ENCODE measurements around the gene MAPK4.

MAPK4 gene

GRCh38 chr18:50724751-50725151, 164.9 kb downstream of the MAPK4 start:
- DNase-seq, result no peak

DNA sequence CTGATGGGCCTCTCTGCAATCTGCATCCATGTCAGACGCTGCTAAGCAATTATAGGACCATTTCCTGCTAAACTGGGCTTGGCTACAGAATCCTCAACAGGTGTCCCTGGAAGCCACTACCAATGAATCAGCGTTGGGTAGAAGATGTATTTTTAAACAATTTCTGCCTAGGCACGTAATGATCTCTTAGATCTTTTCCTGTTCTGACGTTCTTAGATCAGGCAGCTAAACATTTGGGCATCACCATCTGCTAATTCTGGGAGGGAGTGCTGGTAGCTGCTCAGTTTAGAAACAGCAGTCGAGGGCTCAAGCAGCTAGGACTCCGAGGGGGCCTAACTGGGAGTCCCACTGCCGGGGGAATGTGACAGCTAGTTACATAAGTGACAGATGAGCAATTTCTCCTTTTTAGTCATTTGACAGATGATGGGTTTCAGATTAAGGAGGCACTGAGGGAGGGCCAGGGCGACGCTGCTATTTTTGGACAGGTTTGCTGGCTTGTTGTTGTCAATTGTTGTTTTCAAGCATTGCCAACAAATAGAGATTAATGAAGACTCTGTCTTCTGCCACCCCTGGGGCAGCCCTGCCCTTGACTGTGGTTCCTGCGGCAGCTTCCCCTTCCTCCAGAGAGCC, 167.2 kb downstream of the MAPK4 start:
- no peak for DNase-seq

GRCh38 chr18:50727721-50728471, 168.0 kb downstream of the MAPK4 start:
- DNase-seq, result no peak

GRCh38 chr18:50729376-50729775, 169.5 kb downstream of the MAPK4 start:
- DNase-seq, result no peak

DNA sequence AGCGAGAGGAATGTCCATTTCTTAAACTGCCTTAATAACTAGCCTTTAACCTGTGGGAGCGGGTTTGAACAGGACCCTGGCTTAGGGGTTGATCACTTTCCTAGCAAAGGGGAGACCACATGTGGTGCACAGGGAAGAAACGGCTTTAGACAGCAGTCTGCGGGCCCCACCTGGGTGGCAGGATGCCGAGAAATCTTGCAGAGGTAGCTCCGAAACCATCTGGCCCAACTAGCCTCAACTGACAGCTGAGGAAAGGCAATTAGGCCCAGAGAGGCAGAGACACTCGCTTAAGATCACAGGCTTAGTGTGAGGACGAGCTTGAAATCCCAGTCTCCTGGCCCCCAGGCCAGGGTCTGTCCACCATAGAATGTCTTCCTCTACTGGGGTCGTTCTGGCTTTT, 170.1 kb downstream of the MAPK4 start:
- no peak for DNase-seq

- no peak for DNase-seq
Measured at GRCh38 chr18:50734342-50734741, 174.5 kb downstream of the MAPK4 start.

- no peak for DNase-seq
Measured at GRCh38 chr18:50734886-50735285, 175.0 kb downstream of the MAPK4 start.

DNA sequence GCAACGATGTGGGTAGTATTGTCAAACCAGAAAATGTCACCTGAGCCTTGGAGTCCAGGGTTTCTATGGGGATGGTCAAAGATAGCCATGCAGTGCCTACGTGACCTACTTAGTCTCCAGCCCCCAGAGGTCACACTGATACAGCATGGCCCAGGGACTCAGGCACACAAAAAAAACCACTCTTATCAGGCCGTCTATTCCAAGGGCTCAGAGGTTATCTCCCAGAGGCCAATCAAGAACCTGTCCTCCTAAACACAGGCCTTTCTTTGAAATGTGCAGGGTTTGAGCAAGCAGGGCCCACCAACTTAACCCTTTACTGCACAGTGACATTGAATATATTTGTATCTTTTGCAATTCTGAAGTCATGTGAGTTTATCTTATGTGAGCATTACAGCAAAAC, 177.2 kb downstream of the MAPK4 start:
- DNase-seq, result no peak

GRCh38 chr18:50738098-50738757, 178.3 kb downstream of the MAPK4 start:
- no peak for DNase-seq

DNA sequence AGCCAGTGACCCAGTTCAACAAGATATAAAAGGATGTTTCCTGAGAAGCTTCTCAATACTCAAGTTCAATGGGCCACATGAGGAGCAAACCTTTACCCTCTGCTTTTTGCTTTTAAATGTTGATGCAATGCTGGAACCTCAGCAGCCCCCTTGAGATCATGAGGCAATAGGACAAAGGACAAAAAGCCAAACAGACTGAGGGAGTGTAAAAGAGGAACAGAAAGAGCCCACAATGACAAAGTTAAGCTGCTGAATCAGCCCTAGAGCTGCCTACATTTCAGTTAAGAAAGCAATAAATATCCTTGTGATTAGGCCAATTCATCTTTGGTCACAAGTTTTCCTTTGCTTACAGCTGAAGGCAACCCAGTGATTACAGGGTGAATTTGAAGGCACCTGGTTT, 183.1 kb downstream of the MAPK4 start:
- peak; percentile 27 to 46 for DNase-seq

- DNase-seq, result no peak
Measured at GRCh38 chr18:50744253-50744652, 184.4 kb downstream of the MAPK4 start.

DNA sequence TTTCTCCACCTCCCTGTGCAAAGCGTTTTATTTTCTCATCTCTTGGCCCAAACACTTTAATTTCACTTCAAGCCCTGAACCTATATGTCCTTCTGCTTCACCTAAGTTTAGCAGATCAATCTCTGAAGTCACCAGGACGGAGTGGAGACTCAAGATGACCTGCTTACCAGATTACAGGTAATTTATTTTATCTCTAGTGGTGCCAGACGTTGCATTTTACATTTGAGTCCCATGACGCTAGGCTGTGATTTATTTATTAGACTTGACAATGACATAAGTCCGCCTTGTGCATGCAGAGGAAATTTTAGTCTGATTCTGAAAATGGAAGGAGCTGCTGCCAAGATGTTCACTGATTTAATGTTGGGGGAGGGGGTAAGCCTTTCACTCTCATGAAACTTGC, 186.1 kb downstream of the MAPK4 start:
- DNase-seq, result no peak

- DNase-seq, result no peak
Measured at GRCh38 chr18:50747849-50748242, 188.0 kb downstream of the MAPK4 start.

- DNase-seq, result no peak
Measured at GRCh38 chr18:50748243-50749229, 188.6 kb downstream of the MAPK4 start.

- DNase-seq, result no peak
Measured at GRCh38 chr18:50749421-50749820, 189.5 kb downstream of the MAPK4 start.

GRCh38 chr18:50749945-50750344, 190.1 kb downstream of the MAPK4 start:
- no peak for DNase-seq

- DNase-seq, result no peak
Measured at GRCh38 chr18:50750546-50750945, 190.7 kb downstream of the MAPK4 start.

DNA sequence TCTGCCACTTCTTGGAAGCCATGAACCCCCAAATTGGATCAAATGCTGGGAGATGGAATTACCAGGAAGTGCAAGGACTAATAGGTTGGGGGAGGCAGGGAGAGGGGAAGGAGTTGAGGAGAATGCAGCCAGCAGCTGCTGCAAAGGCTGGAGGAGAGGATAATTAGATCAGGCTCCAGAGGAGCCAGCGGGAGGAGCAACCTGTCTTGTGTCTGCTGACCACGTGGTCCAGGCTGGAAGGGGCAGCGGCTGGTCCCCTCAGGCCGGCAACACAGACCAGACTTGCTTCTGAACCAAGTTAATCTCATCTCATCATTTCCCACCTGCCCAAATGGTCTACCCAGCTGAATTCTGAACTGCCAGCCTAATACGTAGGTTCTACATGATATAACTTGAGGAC, 191.6 kb downstream of the MAPK4 start:
- DNase-seq, result no peak

- no peak for DNase-seq
Measured at GRCh38 chr18:50751947-50752346, 192.1 kb downstream of the MAPK4 start.

DNA sequence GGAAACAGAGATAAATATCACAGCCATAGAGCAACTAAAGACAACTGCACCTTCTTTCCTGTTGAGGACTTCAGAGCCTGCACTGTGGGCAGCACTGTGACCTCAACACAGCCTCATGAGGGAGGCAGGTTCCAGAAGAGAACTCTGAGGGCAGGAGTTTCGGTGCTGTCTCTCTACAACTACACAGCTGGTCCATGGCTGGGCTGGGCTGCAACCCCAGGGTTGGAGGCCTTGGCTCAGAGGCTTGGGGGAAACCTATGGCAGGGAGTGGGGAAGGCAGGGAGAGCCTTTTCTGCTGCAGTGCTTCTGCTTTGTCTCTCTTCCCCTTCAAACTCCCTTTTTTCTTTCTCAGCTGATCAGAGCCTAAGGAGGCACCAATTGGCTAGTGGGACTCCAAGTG, 193.4 kb downstream of the MAPK4 start:
- no peak for DNase-seq

DNA sequence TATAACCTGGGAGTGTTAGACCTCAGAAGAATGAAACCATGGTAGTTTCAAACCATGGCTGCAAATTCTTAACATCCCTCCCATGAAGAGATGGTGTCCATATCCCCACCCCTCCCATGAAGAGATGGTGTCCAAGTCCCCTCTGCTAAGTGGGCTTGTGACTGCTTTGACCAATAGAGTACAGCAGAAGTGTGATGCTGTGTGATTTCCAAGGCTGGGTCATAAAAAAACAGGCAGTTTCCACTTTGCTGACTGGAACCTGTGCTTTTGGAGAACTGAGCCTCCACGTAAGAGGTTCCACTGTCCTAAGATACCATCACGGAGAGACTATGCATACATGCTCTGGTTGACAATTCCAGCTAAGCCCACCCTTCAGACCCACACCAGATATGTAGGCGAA, 194.4 kb downstream of the MAPK4 start:
- no peak for DNase-seq

- no peak for DNase-seq
Measured at GRCh38 chr18:50757358-50757757, 197.5 kb downstream of the MAPK4 start.

DNA sequence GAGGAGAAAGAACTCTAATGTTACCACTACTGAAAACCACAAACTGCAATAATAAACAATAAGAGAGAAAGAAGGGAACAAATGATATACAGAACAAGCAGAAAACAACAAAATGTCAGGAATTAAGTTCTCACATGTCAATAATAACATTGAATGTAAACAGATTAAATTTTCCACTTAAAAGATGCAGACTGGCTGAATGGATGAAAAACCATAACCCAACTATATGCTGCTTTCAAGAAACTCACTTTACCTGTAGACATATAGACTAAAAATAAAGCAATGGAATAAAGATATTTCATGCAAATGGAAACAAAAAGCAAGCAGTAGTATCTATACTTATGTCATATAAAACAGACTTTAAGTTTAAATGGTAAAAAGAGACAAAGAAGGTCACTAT, 209.6 kb downstream of the MAPK4 start:
- no peak for DNase-seq
